Measurements from ENCODE around the gene OAS3. TPM values are rescaled to one million over a fixed set of nuclear protein-coding genes. Genes with fewer than 3 reads are reported as not detected.

The OAS3 gene
- total and polyA plus RNA-seq, 10 of the 15 experiments (the other 5 are each of a cell fraction or from before 2014, with no cell fraction given), result 5.1 to 107 (median 18.0) TPM

GRCh38 chr12:112907415-112908157, 30.7 kb upstream of the OAS3 start (continued):
- TF ChIP-seq IRF5 (IDR thresholded peaks at IDR 0.05; ENCODE audit: borderline replicate concordance) (no peak), CHD1 (IDR thresholded peaks at IDR 0.05; ENCODE audit: low read depth, low read length) (no peak), ZSCAN29 (IDR thresholded peaks at IDR 0.05) (0 out of 2 replicates have a peak, but pooled peaks have one; percentile 52), E2F4 (IDR thresholded peaks at IDR 0.05; ENCODE audit: low read depth, low read length) (no peak), MTA2 (IDR thresholded peaks at IDR 0.05; ENCODE audit: low read depth) (peak; percentile 51; the same call in 1 of the 2 replicates), CBX3 (IDR thresholded peaks at IDR 0.05; ENCODE audit: borderline replicate concordance, low read depth) (no peak), ZBTB40 (IDR thresholded peaks at IDR 0.05; ENCODE audit: borderline replicate concordance) (no peak), CEBPZ (IDR thresholded peaks at IDR 0.05; ENCODE audit: low read depth, low read length) (no peak), SMAD5 (IDR thresholded peaks at IDR 0.05; ENCODE audit: low read depth) (no peak), BMI1 (IDR thresholded peaks at IDR 0.05; ENCODE audit: borderline replicate concordance) (no peak), CUX1 (IDR thresholded peaks at IDR 0.05; ENCODE audit: insufficient replicate concordance, low read depth, low read length) (peak; percentile 11), STAT3 (IDR thresholded peaks at IDR 0.05; ENCODE audit: low read depth, low read length) (no peak)
